DMS53 (cell line): ENCODE data around the gene KRTAP5-10.
"Not testable (repeated sequence)": the region's sequence is repeated elsewhere in the genome, so short reads cannot be mapped to it uniquely, and the experiment has no call there.

Experiments used
- DNase-seq: peaks from one replicate; lab custom pipeline; 2025; lab: John Stamatoyannopoulos, UW

KRTAP5-10 gene

GRCh38 chr11:71611218-71611910 is 46.0 kb downstream of the KRTAP5-10 start:
- not testable (repeated sequence) for DNase-seq

- not testable (repeated sequence) for DNase-seq
Measured at GRCh38 chr11:71613931-71614330, 48.6 kb downstream of the KRTAP5-10 start.

GRCh38 chr11:71614366-71614917 is 49.1 kb downstream of the KRTAP5-10 start:
- peak; percentile 33 for DNase-seq

GRCh38 chr11:71615003-71615402 is 49.6 kb downstream of the KRTAP5-10 start:
- DNase-seq: peak; percentile 77
